ENCODE data around the gene PLAU. TPM values are rescaled to one million over a fixed set of nuclear protein-coding genes. Genes with fewer than 3 reads are reported as not detected.

PLAU gene
- total RNA-seq, 1 donor from 2014 or later, result 0.38 TPM

DNA sequence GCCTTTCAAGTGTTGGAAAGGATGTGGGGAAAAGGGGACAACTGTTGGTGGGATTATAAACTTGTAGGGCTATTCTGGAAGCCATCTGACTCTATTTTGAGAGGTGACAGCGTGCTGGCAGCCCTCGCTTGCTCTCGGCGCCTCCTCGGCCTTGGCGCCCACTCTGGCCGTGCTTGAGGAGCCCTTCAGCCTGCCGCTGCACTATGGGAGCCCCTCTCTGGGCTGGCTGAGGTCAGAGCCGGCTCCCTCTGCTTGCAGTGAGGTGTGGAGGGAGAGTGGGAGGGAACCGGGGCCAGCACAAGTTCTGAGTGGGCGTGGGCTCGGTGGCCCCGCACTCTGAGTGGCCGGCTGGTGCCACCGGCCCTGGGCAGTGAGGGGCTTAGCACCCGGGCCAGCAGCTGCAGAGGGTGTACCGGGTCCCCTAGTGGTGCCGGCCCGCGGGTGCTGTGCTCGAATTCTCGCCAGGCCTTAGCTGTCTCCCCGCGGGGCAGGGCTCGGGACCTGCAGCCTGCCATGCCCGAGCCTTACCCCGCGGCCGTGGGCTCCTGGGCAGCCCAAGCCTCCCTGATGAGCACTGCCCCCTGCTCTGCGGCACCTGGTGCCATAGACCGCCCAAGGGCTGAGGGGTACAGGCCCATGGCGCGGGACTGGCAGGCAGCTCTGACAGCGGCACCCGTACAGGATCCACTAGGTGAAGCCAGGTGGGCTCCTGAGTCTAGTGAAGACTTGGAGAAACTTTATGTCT is 33.6 kb downstream of the PLAU start:
- no peaks in the 10 kb centered on the region for H3K36me3 Mint-ChIP-seq (ENCODE audit: insufficient read depth)
- H3K27me3 Mint-ChIP-seq, result peaks cover 8% of the 10 kb centered on the region
- H3K4me3 Mint-ChIP-seq (ENCODE audit: low read depth), result no peak overlapping the region
- H3K4me1 Mint-ChIP-seq (ENCODE audit: low read depth), result peaks cover 2% of the 10 kb centered on the region
- TF ChIP-seq CTCF (IDR thresholded peaks at IDR 0.05; ENCODE audit: unreplicated experiment), result no peak
- DNase-seq (ENCODE audit: low spot score, unreplicated experiment), result no peak
- no peak overlapping the region for H3K27ac Mint-ChIP-seq
- peaks cover 3% of the 10 kb centered on the region for H3K9me3 Mint-ChIP-seq (ENCODE audit: low read depth)

DNA sequence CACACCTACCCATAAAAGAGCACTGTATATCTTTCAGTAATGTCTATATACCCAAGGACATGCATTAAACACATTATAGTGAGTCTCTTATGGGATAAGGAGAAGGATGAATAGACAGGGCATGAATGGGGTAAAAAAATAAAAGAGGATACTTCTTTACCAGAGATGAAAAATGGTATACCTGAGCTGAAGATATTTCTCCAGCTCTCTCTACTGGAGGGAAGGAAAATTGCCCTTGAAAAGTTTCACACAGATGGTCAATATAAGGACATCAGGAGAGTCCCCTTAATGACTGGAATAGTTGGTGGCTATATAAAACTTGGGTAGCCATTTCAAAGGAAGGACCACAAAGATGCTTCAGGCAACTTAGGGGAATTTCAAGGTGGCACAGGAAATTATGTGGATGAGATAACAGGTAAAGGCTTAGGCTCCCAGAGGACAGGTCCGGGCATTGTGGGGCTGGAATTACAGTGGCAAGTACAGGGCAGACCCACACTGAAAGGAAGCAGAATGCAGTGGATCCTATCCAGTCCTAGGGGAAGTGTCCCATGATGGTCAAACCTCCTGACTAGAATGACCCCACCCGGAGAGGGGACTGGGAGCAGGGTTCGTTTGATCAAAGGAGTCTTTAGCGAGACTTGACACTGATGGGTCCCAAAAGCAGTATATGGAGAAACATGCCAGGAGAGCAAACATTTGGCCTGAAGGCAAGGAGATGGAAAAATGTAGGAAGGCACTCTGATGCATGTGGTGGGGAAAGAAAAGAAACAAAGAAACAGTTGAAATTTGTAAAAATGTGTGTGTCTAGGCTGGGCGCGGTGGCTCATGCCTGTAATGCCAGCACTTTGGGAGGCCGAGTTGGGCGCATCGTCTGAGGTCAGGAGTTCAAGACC is 35.6 kb downstream of the PLAU start:
- Mint-ChIP-seq H3K27ac (no peak overlapping the region), H3K4me3 (ENCODE audit: low read depth) (no peak overlapping the region)
- DNase-seq (ENCODE audit: low spot score, unreplicated experiment), result no peak

DNA sequence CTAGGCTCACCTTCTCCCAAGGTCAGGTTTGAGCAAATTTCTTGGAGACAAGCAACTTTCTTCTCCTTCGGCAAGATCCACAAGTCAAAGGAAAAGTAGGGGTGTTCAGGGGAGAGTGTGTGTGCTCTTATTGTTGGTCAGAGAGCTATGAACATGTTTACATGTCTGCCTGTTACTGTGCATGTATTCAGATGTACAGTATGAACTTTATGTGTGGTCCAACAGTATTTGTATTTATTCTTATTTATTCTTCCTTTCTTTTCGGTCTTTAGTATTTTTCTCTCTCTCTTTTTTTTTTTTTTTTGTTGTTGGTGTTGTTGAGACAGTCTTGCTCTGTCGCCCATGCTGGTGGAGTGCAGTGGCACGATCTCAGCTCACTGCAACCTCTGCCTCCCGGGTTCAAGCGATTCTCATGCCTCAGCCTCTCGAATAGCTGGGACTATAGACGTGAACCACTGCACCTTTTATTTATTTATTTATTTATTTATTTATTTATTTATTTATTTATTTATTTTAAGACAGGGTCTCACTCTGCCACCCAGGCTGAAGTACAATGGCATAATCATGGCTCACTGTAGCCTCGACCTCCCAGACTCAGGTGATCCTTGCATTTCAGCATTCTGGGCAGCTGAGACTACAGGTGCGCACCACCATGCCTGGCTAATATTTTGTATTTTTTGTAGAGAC is 38.2 kb downstream of the PLAU start:
- no peaks in the 10 kb centered on the region for H3K4me1 Mint-ChIP-seq (ENCODE audit: low read depth)
- H3K36me3 Mint-ChIP-seq (ENCODE audit: insufficient read depth), result no peaks in the 10 kb centered on the region
- no peak overlapping the region for H3K27ac Mint-ChIP-seq
- no peak for DNase-seq (ENCODE audit: low spot score, unreplicated experiment)
- no peak overlapping the region for H3K4me3 Mint-ChIP-seq (ENCODE audit: low read depth)
- no peak for TF ChIP-seq CTCF (IDR thresholded peaks at IDR 0.05; ENCODE audit: unreplicated experiment)
- H3K27me3 Mint-ChIP-seq, result no peaks in the 10 kb centered on the region
- H3K9me3 Mint-ChIP-seq (ENCODE audit: low read depth), result peaks cover 3% of the 10 kb centered on the region

More for the DNA sequence above, 35.6 kb downstream of the PLAU start:
- H3K27me3 Mint-ChIP-seq, result peaks cover 3% of the 10 kb centered on the region
- TF ChIP-seq CTCF (IDR thresholded peaks at IDR 0.05; ENCODE audit: unreplicated experiment), result no peak
- no peaks in the 10 kb centered on the region for H3K4me1 Mint-ChIP-seq (ENCODE audit: low read depth)
- H3K36me3 Mint-ChIP-seq (ENCODE audit: insufficient read depth), result no peaks in the 10 kb centered on the region
- peaks cover 3% of the 10 kb centered on the region for H3K9me3 Mint-ChIP-seq (ENCODE audit: low read depth)

DNA sequence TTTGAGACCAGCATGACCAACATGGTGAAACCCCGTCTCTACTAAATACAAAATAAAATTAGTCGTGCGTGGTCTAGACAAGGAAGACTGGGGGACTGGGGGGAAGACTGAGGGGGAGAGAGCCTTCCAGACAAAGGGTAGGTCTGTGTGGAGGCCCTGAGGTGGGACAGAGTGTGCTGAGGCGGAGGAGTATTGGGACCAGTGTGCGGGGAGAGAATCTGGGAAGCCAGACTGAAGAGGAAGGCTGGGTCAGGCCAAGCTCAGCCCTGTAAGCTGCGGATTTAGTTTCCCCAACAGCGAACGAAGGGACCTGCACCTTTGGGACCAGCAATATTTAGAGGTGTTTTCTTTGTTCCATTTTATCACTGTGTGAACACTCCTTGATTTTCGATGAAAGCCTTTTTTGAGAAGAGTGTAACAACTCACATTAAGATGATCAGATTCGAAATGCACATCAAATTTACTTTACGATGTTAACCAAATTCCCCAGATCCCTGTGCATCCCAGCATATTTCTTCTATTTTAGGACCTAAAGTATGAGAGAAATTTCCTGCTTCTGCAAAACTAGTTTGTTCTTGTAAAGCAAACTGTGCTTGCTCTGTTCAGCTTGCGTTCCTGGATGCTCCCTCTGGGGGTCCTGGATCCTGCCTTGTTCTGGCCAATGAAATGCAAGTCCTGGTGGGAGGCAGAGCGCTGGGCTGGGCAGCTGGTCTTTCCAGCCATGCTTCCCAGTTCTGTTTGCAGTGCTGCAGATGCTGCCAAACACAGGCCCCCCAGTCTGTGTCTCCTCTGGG is 39.4 kb downstream of the PLAU start:
- Mint-ChIP-seq H3K36me3 (ENCODE audit: insufficient read depth) (no peaks in the 10 kb centered on the region), H3K27ac (no peak overlapping the region), H3K9me3 (ENCODE audit: low read depth) (peaks cover under 1% of the 10 kb centered on the region), H3K4me3 (ENCODE audit: low read depth) (no peak overlapping the region), H3K27me3 (no peaks in the 10 kb centered on the region), H3K4me1 (ENCODE audit: low read depth) (no peaks in the 10 kb centered on the region)
- TF ChIP-seq CTCF (IDR thresholded peaks at IDR 0.05; ENCODE audit: unreplicated experiment), result no peak
- no peak for DNase-seq (ENCODE audit: low spot score, unreplicated experiment)
